ENCODE measurements around the gene CHIC2.

DNA sequence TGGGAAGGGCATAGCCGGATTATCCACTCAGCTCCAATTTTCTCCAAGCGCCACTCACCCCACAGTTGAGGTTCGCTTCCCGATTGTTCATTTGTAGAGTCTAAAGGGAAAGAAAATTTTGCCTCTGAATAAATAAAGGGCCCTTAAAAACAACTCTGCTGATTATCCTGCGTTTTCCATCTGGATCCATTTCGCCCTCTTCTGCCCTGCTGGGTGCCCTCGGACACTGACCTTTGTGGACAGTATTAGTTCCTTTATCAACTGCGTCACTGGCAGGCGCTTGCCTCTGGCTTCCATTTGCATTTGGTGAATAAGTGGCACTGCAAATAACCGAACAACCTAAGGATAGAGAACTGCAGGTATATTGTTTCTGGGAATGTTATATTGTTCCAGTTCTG lies 45.6 kb upstream of the CHIC2 start:
- no peak for TF ChIP-seq ZNF121 (CRISPR knock-in tag; IDR thresholded peaks at IDR 0.05)
- TF ChIP-seq MXD4 (CRISPR knock-in tag; IDR thresholded peaks at IDR 0.05; ENCODE audit: borderline replicate concordance), result no peak
- TF ChIP-seq, protein P1, sequence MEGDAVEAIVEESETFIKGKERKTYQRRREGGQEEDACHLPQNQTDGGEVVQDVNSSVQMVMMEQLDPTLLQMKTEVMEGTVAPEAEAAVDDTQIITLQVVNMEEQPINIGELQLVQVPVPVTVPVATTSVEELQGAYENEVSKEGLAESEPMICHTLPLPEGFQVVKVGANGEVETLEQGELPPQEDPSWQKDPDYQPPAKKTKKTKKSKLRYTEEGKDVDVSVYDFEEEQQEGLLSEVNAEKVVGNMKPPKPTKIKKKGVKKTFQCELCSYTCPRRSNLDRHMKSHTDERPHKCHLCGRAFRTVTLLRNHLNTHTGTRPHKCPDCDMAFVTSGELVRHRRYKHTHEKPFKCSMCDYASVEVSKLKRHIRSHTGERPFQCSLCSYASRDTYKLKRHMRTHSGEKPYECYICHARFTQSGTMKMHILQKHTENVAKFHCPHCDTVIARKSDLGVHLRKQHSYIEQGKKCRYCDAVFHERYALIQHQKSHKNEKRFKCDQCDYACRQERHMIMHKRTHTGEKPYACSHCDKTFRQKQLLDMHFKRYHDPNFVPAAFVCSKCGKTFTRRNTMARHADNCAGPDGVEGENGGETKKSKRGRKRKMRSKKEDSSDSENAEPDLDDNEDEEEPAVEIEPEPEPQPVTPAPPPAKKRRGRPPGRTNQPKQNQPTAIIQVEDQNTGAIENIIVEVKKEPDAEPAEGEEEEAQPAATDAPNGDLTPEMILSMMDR (IDR thresholded peaks at IDR 0.05), result no peak
- TF ChIP-seq, protein P2, sequence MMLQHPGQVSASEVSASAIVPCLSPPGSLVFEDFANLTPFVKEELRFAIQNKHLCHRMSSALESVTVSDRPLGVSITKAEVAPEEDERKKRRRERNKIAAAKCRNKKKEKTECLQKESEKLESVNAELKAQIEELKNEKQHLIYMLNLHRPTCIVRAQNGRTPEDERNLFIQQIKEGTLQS (CRISPR knock-in tag; conservative IDR thresholded peaks at IDR 0.05), result no peak
- TF ChIP-seq, protein P3, sequence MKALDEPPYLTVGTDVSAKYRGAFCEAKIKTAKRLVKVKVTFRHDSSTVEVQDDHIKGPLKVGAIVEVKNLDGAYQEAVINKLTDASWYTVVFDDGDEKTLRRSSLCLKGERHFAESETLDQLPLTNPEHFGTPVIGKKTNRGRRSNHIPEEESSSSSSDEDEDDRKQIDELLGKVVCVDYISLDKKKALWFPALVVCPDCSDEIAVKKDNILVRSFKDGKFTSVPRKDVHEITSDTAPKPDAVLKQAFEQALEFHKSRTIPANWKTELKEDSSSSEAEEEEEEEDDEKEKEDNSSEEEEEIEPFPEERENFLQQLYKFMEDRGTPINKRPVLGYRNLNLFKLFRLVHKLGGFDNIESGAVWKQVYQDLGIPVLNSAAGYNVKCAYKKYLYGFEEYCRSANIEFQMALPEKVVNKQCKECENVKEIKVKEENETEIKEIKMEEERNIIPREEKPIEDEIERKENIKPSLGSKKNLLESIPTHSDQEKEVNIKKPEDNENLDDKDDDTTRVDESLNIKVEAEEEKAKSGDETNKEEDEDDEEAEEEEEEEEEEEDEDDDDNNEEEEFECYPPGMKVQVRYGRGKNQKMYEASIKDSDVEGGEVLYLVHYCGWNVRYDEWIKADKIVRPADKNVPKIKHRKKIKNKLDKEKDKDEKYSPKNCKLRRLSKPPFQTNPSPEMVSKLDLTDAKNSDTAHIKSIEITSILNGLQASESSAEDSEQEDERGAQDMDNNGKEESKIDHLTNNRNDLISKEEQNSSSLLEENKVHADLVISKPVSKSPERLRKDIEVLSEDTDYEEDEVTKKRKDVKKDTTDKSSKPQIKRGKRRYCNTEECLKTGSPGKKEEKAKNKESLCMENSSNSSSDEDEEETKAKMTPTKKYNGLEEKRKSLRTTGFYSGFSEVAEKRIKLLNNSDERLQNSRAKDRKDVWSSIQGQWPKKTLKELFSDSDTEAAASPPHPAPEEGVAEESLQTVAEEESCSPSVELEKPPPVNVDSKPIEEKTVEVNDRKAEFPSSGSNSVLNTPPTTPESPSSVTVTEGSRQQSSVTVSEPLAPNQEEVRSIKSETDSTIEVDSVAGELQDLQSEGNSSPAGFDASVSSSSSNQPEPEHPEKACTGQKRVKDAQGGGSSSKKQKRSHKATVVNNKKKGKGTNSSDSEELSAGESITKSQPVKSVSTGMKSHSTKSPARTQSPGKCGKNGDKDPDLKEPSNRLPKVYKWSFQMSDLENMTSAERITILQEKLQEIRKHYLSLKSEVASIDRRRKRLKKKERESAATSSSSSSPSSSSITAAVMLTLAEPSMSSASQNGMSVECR (CRISPR knock-in tag; IDR thresholded peaks at IDR 0.05; ENCODE audit: borderline replicate concordance), result no peak
- TF ChIP-seq, protein P4, sequence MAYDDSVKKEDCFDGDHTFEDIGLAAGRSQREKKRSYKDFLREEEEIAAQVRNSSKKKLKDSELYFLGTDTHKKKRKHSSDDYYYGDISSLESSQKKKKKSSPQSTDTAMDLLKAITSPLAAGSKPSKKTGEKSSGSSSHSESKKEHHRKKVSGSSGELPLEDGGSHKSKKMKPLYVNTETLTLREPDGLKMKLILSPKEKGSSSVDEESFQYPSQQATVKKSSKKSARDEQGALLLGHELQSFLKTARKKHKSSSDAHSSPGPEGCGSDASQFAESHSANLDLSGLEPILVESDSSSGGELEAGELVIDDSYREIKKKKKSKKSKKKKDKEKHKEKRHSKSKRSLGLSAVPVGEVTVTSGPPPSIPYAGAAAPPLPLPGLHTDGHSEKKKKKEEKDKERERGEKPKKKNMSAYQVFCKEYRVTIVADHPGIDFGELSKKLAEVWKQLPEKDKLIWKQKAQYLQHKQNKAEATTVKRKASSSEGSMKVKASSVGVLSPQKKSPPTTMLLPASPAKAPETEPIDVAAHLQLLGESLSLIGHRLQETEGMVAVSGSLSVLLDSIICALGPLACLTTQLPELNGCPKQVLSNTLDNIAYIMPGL (CRISPR knock-in tag; IDR thresholded peaks at IDR 0.05), result no peak
- no peak; the same call in 1 of the 2 replicates for TF ChIP-seq SMAD4 (CRISPR knock-in tag; IDR thresholded peaks at IDR 0.05)
- TF ChIP-seq, protein P5, sequence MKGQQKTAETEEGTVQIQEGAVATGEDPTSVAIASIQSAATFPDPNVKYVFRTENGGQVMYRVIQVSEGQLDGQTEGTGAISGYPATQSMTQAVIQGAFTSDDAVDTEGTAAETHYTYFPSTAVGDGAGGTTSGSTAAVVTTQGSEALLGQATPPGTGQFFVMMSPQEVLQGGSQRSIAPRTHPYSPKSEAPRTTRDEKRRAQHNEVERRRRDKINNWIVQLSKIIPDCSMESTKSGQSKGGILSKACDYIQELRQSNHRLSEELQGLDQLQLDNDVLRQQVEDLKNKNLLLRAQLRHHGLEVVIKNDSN (CRISPR knock-in tag; IDR thresholded peaks at IDR 0.05), result no peak
- TF ChIP-seq, protein P6, sequence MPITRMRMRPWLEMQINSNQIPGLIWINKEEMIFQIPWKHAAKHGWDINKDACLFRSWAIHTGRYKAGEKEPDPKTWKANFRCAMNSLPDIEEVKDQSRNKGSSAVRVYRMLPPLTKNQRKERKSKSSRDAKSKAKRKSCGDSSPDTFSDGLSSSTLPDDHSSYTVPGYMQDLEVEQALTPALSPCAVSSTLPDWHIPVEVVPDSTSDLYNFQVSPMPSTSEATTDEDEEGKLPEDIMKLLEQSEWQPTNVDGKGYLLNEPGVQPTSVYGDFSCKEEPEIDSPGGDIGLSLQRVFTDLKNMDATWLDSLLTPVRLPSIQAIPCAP (CRISPR knock-in tag; IDR thresholded peaks at IDR 0.05), result no peak
- TF ChIP-seq TP53 (CRISPR knock-in tag; IDR thresholded peaks at IDR 0.05), result no peak

Data from WTC11 (cell line).